HL-60 (cell line): ENCODE measurements around the gene ZNF618.

Source experiments
- DNase-seq, 2 experiments: peaks; one replicate each; pipeline ENCODE4 v3.0.0-alpha.2; 2010 to 2020; ENCODE audit warnings: low read depth in 1 of 2, low spot score in 1 of 2
- H3K27ac ChIP-seq: fragments of 250-450 bp; sonication (Bioruptor Pico); replicated peaks from 2 replicates; pipeline ENCODE4 v1.5.1; 2020; ENCODE audit warnings: mild to moderate bottlenecking, moderate library complexity
- H3K27me3 ChIP-seq: fragments of 250-450 bp; sonication (Bioruptor Pico); 2 replicates; pipeline ENCODE4 v1.5.1; 2021; ENCODE audit warnings: mild to moderate bottlenecking, moderate library complexity; ENCODE audit not compliant: insufficient read depth, poor library complexity, severe bottlenecking
- H3K4me3 ChIP-seq: replicated peaks from 2 replicates; pipeline ENCODE4 v1.5.1; 2011; ENCODE audit warnings: mild to moderate bottlenecking, control low read depth, low read length; ENCODE audit not compliant: insufficient read depth
- GABPA ChIP-seq: IDR thresholded peaks from 2 replicates; pipeline ENCODE4 v1.6.1; 2012; ENCODE audit warnings: low read depth
- POLR2AphosphoS5 ChIP-seq: IDR thresholded peaks from 2 replicates; pipeline ENCODE4 v1.6.1; 2012; ENCODE audit warnings: low read depth
- SPI1 ChIP-seq: IDR thresholded peaks from 2 replicates; pipeline ENCODE4 v1.6.1; 2012; ENCODE audit warnings: low read depth, mild to moderate bottlenecking, borderline replicate concordance
- TF ChIP-seq, protein P1 (sequence below): IDR thresholded peaks from one replicate; pipeline ENCODE4 v1.5.1; 2011; ENCODE audit warnings: low read length, control low read depth, inconsistent platforms; ENCODE audit not compliant: insufficient read depth
- TF ChIP-seq, protein P2 (sequence below): IDR thresholded peaks from 2 replicates; pipeline ENCODE4 v1.6.1; 2012; ENCODE audit warnings: low read depth; ENCODE audit not compliant: insufficient replicate concordance

Gene ZNF618

DNA sequence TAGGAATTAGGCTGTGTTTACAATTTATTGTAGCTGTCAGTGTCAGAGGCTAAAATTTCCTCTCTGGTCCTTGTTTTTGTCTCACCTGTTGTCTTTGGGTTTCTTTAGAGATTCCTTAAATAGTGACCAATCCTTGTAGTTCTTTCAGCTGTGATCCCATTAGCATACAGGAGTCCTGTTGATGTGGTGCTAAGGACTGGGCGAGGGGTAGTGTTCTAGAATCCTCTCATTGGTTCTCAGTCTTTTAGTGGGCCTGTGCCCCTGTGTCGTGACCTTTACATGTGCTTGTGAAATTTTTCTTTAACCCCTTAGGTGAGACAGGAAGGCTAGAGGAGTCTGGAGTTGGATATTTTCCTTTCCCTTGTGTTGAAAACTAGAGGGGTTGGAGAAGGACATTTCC, 51.2 kb downstream of the ZNF618 start:
- H3K27me3 ChIP-seq, result no peaks in the 10 kb centered on the region
- TF ChIP-seq POLR2AphosphoS5 (no peak), SPI1 (no peak), GABPA (no peak)
- TF ChIP-seq, protein P1, sequence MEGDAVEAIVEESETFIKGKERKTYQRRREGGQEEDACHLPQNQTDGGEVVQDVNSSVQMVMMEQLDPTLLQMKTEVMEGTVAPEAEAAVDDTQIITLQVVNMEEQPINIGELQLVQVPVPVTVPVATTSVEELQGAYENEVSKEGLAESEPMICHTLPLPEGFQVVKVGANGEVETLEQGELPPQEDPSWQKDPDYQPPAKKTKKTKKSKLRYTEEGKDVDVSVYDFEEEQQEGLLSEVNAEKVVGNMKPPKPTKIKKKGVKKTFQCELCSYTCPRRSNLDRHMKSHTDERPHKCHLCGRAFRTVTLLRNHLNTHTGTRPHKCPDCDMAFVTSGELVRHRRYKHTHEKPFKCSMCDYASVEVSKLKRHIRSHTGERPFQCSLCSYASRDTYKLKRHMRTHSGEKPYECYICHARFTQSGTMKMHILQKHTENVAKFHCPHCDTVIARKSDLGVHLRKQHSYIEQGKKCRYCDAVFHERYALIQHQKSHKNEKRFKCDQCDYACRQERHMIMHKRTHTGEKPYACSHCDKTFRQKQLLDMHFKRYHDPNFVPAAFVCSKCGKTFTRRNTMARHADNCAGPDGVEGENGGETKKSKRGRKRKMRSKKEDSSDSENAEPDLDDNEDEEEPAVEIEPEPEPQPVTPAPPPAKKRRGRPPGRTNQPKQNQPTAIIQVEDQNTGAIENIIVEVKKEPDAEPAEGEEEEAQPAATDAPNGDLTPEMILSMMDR, result no peak
- TF ChIP-seq, protein P2, sequence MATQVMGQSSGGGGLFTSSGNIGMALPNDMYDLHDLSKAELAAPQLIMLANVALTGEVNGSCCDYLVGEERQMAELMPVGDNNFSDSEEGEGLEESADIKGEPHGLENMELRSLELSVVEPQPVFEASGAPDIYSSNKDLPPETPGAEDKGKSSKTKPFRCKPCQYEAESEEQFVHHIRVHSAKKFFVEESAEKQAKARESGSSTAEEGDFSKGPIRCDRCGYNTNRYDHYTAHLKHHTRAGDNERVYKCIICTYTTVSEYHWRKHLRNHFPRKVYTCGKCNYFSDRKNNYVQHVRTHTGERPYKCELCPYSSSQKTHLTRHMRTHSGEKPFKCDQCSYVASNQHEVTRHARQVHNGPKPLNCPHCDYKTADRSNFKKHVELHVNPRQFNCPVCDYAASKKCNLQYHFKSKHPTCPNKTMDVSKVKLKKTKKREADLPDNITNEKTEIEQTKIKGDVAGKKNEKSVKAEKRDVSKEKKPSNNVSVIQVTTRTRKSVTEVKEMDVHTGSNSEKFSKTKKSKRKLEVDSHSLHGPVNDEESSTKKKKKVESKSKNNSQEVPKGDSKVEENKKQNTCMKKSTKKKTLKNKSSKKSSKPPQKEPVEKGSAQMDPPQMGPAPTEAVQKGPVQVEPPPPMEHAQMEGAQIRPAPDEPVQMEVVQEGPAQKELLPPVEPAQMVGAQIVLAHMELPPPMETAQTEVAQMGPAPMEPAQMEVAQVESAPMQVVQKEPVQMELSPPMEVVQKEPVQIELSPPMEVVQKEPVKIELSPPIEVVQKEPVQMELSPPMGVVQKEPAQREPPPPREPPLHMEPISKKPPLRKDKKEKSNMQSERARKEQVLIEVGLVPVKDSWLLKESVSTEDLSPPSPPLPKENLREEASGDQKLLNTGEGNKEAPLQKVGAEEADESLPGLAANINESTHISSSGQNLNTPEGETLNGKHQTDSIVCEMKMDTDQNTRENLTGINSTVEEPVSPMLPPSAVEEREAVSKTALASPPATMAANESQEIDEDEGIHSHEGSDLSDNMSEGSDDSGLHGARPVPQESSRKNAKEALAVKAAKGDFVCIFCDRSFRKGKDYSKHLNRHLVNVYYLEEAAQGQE, result no peak
- no peak for DNase-seq
- no peak overlapping the region for H3K27ac ChIP-seq
- no peak overlapping the region for H3K4me3 ChIP-seq

DNA sequence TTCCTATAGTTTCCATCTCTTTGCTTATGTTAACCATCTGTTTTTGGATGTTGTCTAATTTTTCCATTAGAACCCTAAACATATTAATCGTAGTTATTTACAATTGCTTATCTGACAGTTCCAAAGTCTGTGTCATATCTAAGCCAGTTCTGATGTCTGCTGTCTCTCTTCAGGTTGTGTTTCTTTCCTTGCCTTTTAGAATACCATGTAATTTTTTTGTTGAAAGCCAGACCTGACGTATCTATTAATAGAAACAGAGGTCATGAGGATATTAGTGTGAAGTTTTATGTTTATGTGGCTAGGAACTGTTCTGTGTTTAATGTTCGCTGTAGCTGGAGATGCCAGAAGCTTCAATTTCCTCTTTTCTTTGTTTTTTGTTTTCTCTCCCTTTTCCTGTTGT, 52.2 kb downstream of the ZNF618 start:
- TF ChIP-seq SPI1 (no peak), GABPA (no peak), POLR2AphosphoS5 (no peak)
- TF ChIP-seq, protein P2, result no peak
- TF ChIP-seq, protein P1, result no peak
- H3K4me3 ChIP-seq, result no peak overlapping the region
- no peak overlapping the region for H3K27ac ChIP-seq
- no peaks in the 10 kb centered on the region for H3K27me3 ChIP-seq
- DNase-seq, result no peak

DNA sequence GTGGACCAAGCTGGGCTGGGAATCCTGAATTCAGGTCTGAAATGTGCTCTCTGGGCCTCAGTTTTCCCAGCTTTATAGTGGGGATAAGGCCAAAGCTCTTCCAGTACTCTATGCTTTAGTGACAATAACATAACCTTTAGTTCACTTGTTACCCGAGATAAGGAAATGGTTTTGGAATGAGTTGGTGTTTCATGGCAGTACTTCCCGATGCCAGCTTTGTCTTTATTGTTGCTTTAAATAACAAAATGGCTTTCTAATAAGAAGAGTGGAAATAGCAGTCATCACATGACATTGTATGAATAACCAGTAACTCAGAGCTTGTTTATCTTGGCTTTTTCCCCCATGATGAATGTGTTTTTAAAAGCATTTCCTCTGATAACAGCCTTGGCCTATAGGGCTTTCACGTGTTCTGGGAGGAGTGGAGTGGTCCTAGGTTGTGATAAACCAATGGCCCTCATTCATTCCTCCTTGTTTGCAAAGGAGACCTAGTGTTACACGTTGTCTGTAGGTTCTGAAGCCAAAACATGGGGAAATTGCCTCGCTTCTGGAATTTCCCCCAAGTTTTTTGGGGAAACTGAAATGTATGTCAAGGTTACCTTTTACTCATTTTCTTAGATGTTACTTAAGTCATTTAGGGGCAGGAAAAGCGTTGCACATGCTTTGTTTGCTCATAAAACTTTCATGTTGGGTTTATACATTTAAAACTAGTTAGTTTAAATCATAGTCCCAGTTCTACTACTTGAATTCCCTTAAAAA, 53.7 kb downstream of the ZNF618 start:
- DNase-seq, result no peak
- H3K4me3 ChIP-seq, result no peak overlapping the region
- H3K27ac ChIP-seq, result no peak overlapping the region
- no peaks in the 10 kb centered on the region for H3K27me3 ChIP-seq
- no peak for TF ChIP-seq SPI1

DNA sequence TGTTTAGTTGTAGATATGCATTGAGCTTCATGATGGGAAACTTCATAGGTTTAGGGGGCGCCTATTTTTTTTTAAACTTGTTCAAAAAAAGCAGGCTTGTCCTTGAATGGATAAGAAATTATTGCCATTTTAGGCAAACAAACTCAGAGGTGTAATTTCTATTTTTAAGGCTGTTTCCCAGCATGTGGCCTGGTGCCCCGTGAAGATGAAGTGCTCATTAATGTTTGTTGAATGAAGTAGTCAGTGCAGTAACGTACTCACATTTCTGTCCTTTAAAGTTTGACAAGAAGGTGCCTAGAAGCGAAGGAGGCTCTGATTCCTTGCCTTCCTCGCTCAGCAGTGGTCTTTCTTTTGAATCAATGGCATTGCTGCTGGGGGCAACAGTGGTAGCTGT, 54.3 kb downstream of the ZNF618 start:
- TF ChIP-seq SPI1 (no peak), GABPA (no peak), POLR2AphosphoS5 (no peak)
- TF ChIP-seq, protein P1, result no peak
- TF ChIP-seq, protein P2, result no peak
- Histone ChIP-seq H3K27ac (no peak overlapping the region), H3K4me3 (no peak overlapping the region), H3K27me3 (no peaks in the 10 kb centered on the region)
- no peak for DNase-seq
